GM12878 (cell line): Measurements from ENCODE around the gene PCDHGA10. TPM values are rescaled to one million over a fixed set of nuclear protein-coding genes. Genes with fewer than 3 reads are reported as not detected.
A peak's percentile ranks its signal among the peaks of the same experiment; 100 is the strongest.

ENCODE experiments used
- ATAC-seq: fragments of 200-7000 bp; cut with Tn5 transposase; 3 replicates; pipeline ENCODE4 v1.9.1; 2020; ENCODE audit warnings: mild to moderate bottlenecking, moderate library complexity
- BruUV-seq: library from RNA; stranded (reverse); fragments of 400-500 nt; replicated peaks from 2 replicates; lab custom pipeline; 2021; lab: Mats Ljungman, UMichigan
- CTCF ChIA-PET: fragments of 300-600 bp; sonication (Branson Sonifier 250); formaldehyde crosslinking; extraction: SDS; loops from one replicate; lab custom pipeline; 2021; ENCODE audit warnings: inconsistent platforms; lab: Yijun Ruan, JAX
- POLR2A ChIA-PET: fragments of 350-600 bp; formaldehyde crosslinking; extraction: SDS; loops from one replicate; lab custom pipeline; 2021; ENCODE audit warnings: inconsistent platforms; lab: Charles Lee
- RAD21 ChIA-PET: fragments of 300-600 bp; sonication (Branson Sonifier 250); formaldehyde crosslinking; loops from one replicate; lab custom pipeline; 2023; ENCODE audit warnings: antibody characterized with exemption; ENCODE audit not compliant: unreplicated experiment; lab: Charles Lee
- SMC1A ChIA-PET: fragments of 300-600 bp; sonication (Branson Sonifier 250); formaldehyde crosslinking; loops from one replicate; lab custom pipeline; 2023; ENCODE audit not compliant: unreplicated experiment, uncharacterized antibody; lab: Charles Lee
- DNase-seq: peaks from one replicate; pipeline ENCODE4 v3.0.0-alpha.2; 2011; ENCODE audit warnings: low read depth, low spot score
- FAIRE-seq: peaks from 3 replicates; lab custom pipeline; 2011; peaks lifted over from hg19 to GRCh38; lab: Jason Lieb, UNC
- H2AFZ ChIP-seq: 2 replicates; pipeline ENCODE4 v1.6.0; 2011; ENCODE audit warnings: low read depth, low read length, control low read depth; ENCODE audit not compliant: control insufficient read depth
- H3K27ac ChIP-seq: 2 replicates; pipeline ENCODE4 v1.5.1; 2011; ENCODE audit warnings: control low read depth; ENCODE audit not compliant: control insufficient read depth, insufficient read depth
- H3K27me3 ChIP-seq, 2 experiments: replicated peaks in 1 of 2; 2 replicates each; pipeline versions ENCODE4 v1.6.0 to v1.6.1; 2011; ENCODE audit warnings: low read length in 1 of 2; ENCODE audit not compliant: control insufficient read depth in 2 of 2, insufficient read depth in 2 of 2
- H3K36me3 ChIP-seq, 2 experiments: 2 replicates each; pipeline ENCODE4 v1.5.1; 2011; ENCODE audit warnings: low read length in 1 of 2; ENCODE audit not compliant: control insufficient read depth in 2 of 2, insufficient read depth in 2 of 2
- H3K4me1 ChIP-seq: 2 replicates; pipeline ENCODE4 v1.6.1; 2011; ENCODE audit warnings: mild to moderate bottlenecking, low read length, moderate library complexity, mixed read lengths; ENCODE audit not compliant: control insufficient read depth, insufficient read depth
- H3K4me2 ChIP-seq: 2 replicates; pipeline ENCODE4 v1.6.0; 2011; ENCODE audit warnings: control low read depth; ENCODE audit not compliant: control insufficient read depth, insufficient read depth
- H3K4me3 ChIP-seq: fragments of 200-600 bp; sonication (generic); 2 replicates; pipeline ENCODE4 v1.5.1; 2016
- H3K79me2 ChIP-seq: 2 replicates; pipeline ENCODE4 v1.6.0; 2011; ENCODE audit warnings: low read length; ENCODE audit not compliant: control insufficient read depth, insufficient read depth
- H3K9ac ChIP-seq: 2 replicates; pipeline ENCODE4 v1.8.0; 2011; ENCODE audit warnings: low read length, control low read depth, mixed read lengths; ENCODE audit not compliant: control insufficient read depth, insufficient read depth
- H3K9me3 ChIP-seq: replicated peaks from 3 replicates; pipeline ENCODE4 v1.5.1; 2011; ENCODE audit warnings: mild to moderate bottlenecking, low read length; ENCODE audit not compliant: control insufficient read depth, insufficient read depth
- H4K20me1 ChIP-seq: 2 replicates; pipeline ENCODE4 v1.6.0; 2011; ENCODE audit not compliant: control insufficient read depth, insufficient read depth
- CEBPZ ChIP-seq: fragments of 150-350 bp; IDR thresholded peaks from 2 replicates; pipeline ENCODE4 v1.6.1; 2016; ENCODE audit warnings: low read depth, low read length
- CTCF ChIP-seq, 3 experiments: IDR thresholded peaks in 2 of 3; conservative IDR thresholded peaks in 1 of 3; 2 replicates each; pipeline ENCODE4 v1.5.1; 2011; ENCODE audit warnings: low read depth in 3 of 3, low read length in 3 of 3, mild to moderate bottlenecking in 3 of 3, control low read depth in 2 of 3, moderate library complexity in 2 of 3, inconsistent platforms in 1 of 3, mixed read lengths in 1 of 3; ENCODE audit not compliant: control insufficient read depth in 2 of 3, insufficient read depth in 1 of 3; ENCODE audit errors: extremely low read depth in 1 of 3
- MTA3 ChIP-seq: IDR thresholded peaks from 2 replicates; pipeline ENCODE4 v1.6.1; 2012; ENCODE audit warnings: low read length, inconsistent platforms, borderline replicate concordance
- POLR2AphosphoS5 ChIP-seq: IDR thresholded peaks from 2 replicates; pipeline ENCODE4 v1.6.1; 2011; ENCODE audit warnings: mild to moderate bottlenecking, low read length, inconsistent platforms
- RAD21 ChIP-seq: IDR thresholded peaks from 2 replicates; pipeline ENCODE4 v1.6.1; 2011; ENCODE audit warnings: mild to moderate bottlenecking, low read depth, low read length, moderate library complexity; ENCODE audit not compliant: insufficient read depth
- SIX5 ChIP-seq: IDR thresholded peaks from 2 replicates; pipeline ENCODE4 v1.6.1; 2011; ENCODE audit warnings: mild to moderate bottlenecking, low read depth, low read length, moderate library complexity; ENCODE audit not compliant: severe bottlenecking
- SMAD5 ChIP-seq: IDR thresholded peaks from 2 replicates; pipeline ENCODE4 v1.6.1; 2016; ENCODE audit warnings: antibody characterized with exemption, low read depth
- STAT1 ChIP-seq: fragments of 450-650 bp; conservative IDR thresholded peaks from 2 replicates; pipeline ENCODE4 v1.6.1; 2014; ENCODE audit warnings: antibody characterized with exemption, mild to moderate bottlenecking
- ZBTB4 ChIP-seq: fragments of 450-650 bp; formaldehyde crosslinking; IDR thresholded peaks from 2 replicates; pipeline ENCODE4 v1.4.0; 2022; ENCODE audit warnings: mild to moderate bottlenecking, moderate library complexity
- ZNF384 ChIP-seq: IDR thresholded peaks from 2 replicates; pipeline ENCODE4 v1.6.1; 2012; ENCODE audit warnings: low read depth, mild to moderate bottlenecking, low read length, improper control_type of control experiment, borderline replicate concordance
- WGBS: methylation state at CpG from one replicate; pipeline ENCODE4 v1.1.6; 2016; ENCODE audit warnings: low lambda C conversion rate; ENCODE audit not compliant: insufficient replicate concordance, insufficient coverage; ENCODE audit errors: missing lambda C conversion rate; 5-methylcytosine and 5-hydroxymethylcytosine counted together
- in situ Hi-C: fragments of 300-500 bp; cut with MboI; formaldehyde crosslinking; loops from 9 replicates; pipeline ENCODE4 v1.14.3; 2018; ENCODE audit warnings: mixed read lengths
- intact Hi-C: fragments of 100-400 bp; cut with micrococcal nuclease; formaldehyde crosslinking; loops from one replicate; pipeline ENCODE4 v1.14.2; 2022; ENCODE audit not compliant: unreplicated experiment
- polyA plus RNA-seq, 11 experiments: library from polyadenylated mRNA; depleted of rRNA in 4 of 11; unstranded in 6 of 11; stranded (reverse) in 5 of 11; fragments of >200 nt; fragmentation: Nextera tagmentation in 4 of 11; fragmentation: Illumina TruSeq in 1 of 11; extraction: Ambion mirVana in 4 of 11; extraction: Trizol in 1 of 11; gene quantifications; 1 replicate in 1 of 11; 2 replicates in 10 of 11; pipeline versions ENCODE4 v1.2.1 to v1.2.3, GENCODE V29; 2011 to 2016; ENCODE audit warnings: inconsistent platforms in 2 of 11, missing spikeins in 2 of 11, low read depth in 1 of 11
- total RNA-seq, 4 experiments: library from RNA; depleted of rRNA in 3 of 4; stranded (reverse); fragments of >200 nt in 3 of 4; fragmentation: Illumina TruSeq in 1 of 4; extraction: Trizol in 1 of 4; gene quantifications; 2 replicates each; pipeline versions ENCODE4 v1.2.1 to v1.2.3, GENCODE V29; 2013 to 2021

The PCDHGA10 gene
- total and polyA plus RNA-seq, 10 of the 15 experiments (the other 5 are each of a cell fraction or from before 2014, with no cell fraction given), result 0.39 to 2.2 (median 1.1) TPM

GRCh38 chr5:141371572-141372475 is 41.0 kb upstream of the PCDHGA10 start (continued):
- TF ChIP-seq ZBTB4, result no peak

GRCh38 chr5:141373673-141374317 is 39.0 kb upstream of the PCDHGA10 start, which contains the start of gene PCDHGA6:
Gene PCDHGA6 (plus strand): TSS chr5:141373891. CDS start chr5:141374084, 193 bp downstream.
- ChIA-PET POLR2A (no interaction called here), CTCF (interaction anchor here (0.9 to 1.3 kb wide), 3 partner anchors 47 to 190 kb away, joined by 3 to 6 read pairs (median 3); partner anchors contain the start of gene PCDHGA11)
- no peak for ATAC-seq
- H3K79me2 ChIP-seq, result no peaks in the 10 kb centered on the region
- no peaks in the 10 kb centered on the region for H3K27me3 ChIP-seq
- no peaks in the 10 kb centered on the region for H3K4me1 ChIP-seq
- intact Hi-C loops, result no loop called here
- WGBS, result 79% methylated on average over 26 of the region's 27 CpGs
- H3K9me3 ChIP-seq, result peaks cover 17% of the 10 kb centered on the region; the same call in 2 of the 3 replicates
- no peak within 1 kb of the TSS for H3K4me3 ChIP-seq
- H2AFZ ChIP-seq, result no peak within 1 kb of the TSS; the same call in 1 of the 2 replicates
- FAIRE-seq, result no peak
- TF ChIP-seq RAD21 (peak; percentile 51), STAT1 (no peak), SMAD5 (no peak), CTCF (IDR thresholded peaks at IDR 0.05 in 2 of 3, conservative IDR thresholded peaks at IDR 0.05 in 1 of 3; ENCODE audit: control insufficient read depth in 2 of 3, extremely low read depth in 1 of 3, insufficient read depth in 1 of 3, low read depth in 3 of 3, low read length in 3 of 3) (peak in 1 of 3 experiments; percentile 32; a peak in 3 of 6 replicates), SIX5 (no peak), POLR2AphosphoS5 (no peak), CEBPZ (no peak), MTA3 (no peak), ZNF384 (no peak)
- TF ChIP-seq, all 136 proteins: peak for 2
- BruUV-seq, result no TSS peak
- SMC1A ChIA-PET, result interaction anchor here (0.8 kb wide), 1 partner anchor 23 kb away, joined by 5 read pairs; no protein-coding TSS in a partner anchor
- DNase-seq, result no peak
- no peaks in the 10 kb centered on the region for H4K20me1 ChIP-seq
- H3K9ac ChIP-seq, result no peak within 1 kb of the TSS
- H3K4me2 ChIP-seq, result no peak within 1 kb of the TSS
- no peak within 1 kb of the TSS for H3K27ac ChIP-seq
- RAD21 ChIA-PET, result no interaction called here
- in situ Hi-C loops, result no loop called here
- H3K36me3 ChIP-seq, result no peaks in the 10 kb centered on the region
